ENCODE data around the gene CABP4.

DNA sequence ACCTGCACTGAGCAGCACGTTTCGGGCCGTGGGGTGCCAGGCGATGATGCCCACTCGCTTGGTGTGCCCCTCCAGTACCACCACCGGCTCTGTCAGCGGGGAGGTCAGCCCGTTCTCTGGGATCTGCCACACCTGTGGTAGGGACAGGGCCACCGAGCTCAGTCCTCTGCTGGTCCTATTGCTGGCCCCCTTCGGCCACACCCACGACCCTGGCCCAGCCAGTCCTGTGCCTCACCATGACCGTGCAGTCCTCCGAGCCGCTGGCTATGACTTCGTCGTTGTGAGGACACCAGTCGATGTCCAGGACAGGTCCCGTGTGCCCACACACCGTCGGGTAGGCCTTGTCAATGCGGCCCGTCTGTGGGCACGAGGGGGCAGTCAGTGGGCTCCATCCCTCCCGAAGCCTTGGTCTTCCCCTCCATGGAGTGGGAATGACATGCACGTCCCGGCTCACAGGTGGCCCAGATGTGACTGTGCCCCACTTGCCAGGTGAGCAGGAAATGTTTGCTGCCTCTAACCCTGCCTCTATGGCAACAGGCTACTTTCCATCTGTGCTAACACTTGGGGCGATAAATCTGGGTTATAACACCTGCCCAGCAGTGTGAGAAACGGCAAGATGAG is 13.3 kb upstream of the CABP4 start:
- TF ChIP-seq, protein P1, sequence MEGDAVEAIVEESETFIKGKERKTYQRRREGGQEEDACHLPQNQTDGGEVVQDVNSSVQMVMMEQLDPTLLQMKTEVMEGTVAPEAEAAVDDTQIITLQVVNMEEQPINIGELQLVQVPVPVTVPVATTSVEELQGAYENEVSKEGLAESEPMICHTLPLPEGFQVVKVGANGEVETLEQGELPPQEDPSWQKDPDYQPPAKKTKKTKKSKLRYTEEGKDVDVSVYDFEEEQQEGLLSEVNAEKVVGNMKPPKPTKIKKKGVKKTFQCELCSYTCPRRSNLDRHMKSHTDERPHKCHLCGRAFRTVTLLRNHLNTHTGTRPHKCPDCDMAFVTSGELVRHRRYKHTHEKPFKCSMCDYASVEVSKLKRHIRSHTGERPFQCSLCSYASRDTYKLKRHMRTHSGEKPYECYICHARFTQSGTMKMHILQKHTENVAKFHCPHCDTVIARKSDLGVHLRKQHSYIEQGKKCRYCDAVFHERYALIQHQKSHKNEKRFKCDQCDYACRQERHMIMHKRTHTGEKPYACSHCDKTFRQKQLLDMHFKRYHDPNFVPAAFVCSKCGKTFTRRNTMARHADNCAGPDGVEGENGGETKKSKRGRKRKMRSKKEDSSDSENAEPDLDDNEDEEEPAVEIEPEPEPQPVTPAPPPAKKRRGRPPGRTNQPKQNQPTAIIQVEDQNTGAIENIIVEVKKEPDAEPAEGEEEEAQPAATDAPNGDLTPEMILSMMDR (IDR thresholded peaks at IDR 0.05; ENCODE audit: low read length), result no peak
- no peak for TF ChIP-seq EZH2 (IDR thresholded peaks at IDR 0.05; ENCODE audit: borderline replicate concordance, low read length)
